Activated CD4-positive, alpha-beta T cell treated with anti-CD3 and anti-CD28 coated beads for 36 hours (primary cell): ENCODE data around the gene C12orf56. TPM values are rescaled to one million over a fixed set of nuclear protein-coding genes. Genes with fewer than 3 reads are reported as not detected.

Experiments used
- ATAC-seq: fragments of 200-7000 bp; cut with Tn5 transposase; one replicate; pipeline ENCODE4 v1.10.0; 2021; ENCODE audit warnings: mild to moderate bottlenecking, moderate library complexity
- CTCF ChIA-PET: fragments of 350-600 bp; sonication (Branson Sonifier 250); formaldehyde crosslinking; loops from one replicate; lab custom pipeline; 2021; ENCODE audit warnings: antibody characterized with exemption; lab: Charles Lee
- POLR2A ChIA-PET: fragments of 350-600 bp; sonication (Branson Sonifier 250); formaldehyde crosslinking; loops from one replicate; lab custom pipeline; 2021; ENCODE audit warnings: antibody characterized with exemption, inconsistent platforms; lab: Charles Lee
- DNase-seq: peaks from one replicate; pipeline ENCODE4 v3.0.0-alpha.2; 2020
- H3K27ac Mint-ChIP-seq: one replicate; pipeline ENCODE4 v1.8.0; 2021; ENCODE audit warnings: mixed read lengths
- H3K27me3 Mint-ChIP-seq: one replicate; pipeline ENCODE4 v1.8.0; 2021; ENCODE audit warnings: mixed read lengths
- H3K36me3 Mint-ChIP-seq: one replicate; pipeline ENCODE4 v1.8.0; 2021; ENCODE audit warnings: low read depth, mixed read lengths
- H3K4me1 Mint-ChIP-seq: one replicate; pipeline ENCODE4 v1.8.0; 2021; ENCODE audit warnings: mixed read lengths
- H3K4me3 Mint-ChIP-seq: one replicate; pipeline ENCODE4 v1.8.0; 2021; ENCODE audit warnings: mild to moderate bottlenecking, moderate library complexity, mixed read lengths
- H3K9me3 Mint-ChIP-seq: one replicate; pipeline ENCODE4 v1.8.0; 2021; ENCODE audit warnings: low read depth, mixed read lengths
- intact Hi-C, 2 experiments: fragments of 100-400 bp; cut with DNase I in 1 of 2; cut with micrococcal nuclease in 1 of 2; formaldehyde crosslinking; loops; one replicate each; pipeline versions ENCODE4 v1.14.2 to v1.15.1; 2022 to 2024; cut with DNase I, micrococcal nuclease
- total RNA-seq, 2 experiments: library from RNA; stranded (reverse); gene quantifications; one replicate each; pipeline ENCODE4 v1.2.3, GENCODE V29; 2021

The C12orf56 gene
- total RNA-seq: not detected

- Mint-ChIP-seq H3K4me3 (peak within 1 kb of the TSS; percentile 66), H3K27ac (no peak within 1 kb of the TSS), H3K4me1 (peaks cover 21% of the 10 kb centered on the region), H3K9me3 (no peaks in the 10 kb centered on the region), H3K27me3 (peaks cover 5% of the 10 kb centered on the region), H3K36me3 (no peaks in the 10 kb centered on the region)
- ATAC-seq (peak; percentile 10), DNase-seq (peak; percentile 41)
- POLR2A ChIA-PET: interaction anchor here (0.6 kb wide), 1 partner anchor 275 kb away, joined by 3 read pairs; no protein-coding TSS in a partner anchor
- intact Hi-C loops: loop anchor here in 1 of 2 experiments (5.0 kb wide), 1 partner anchor 207 kb away; no protein-coding TSS in a partner anchor
- CTCF ChIA-PET: interaction anchor here (0.6 kb wide), 1 partner anchor 118 kb away, joined by 3 read pairs; no protein-coding TSS in a partner anchor
Measured at GRCh38 chr12:64390275-64390851, at the start of gene C12orf56. Gene C12orf56 (minus strand): TSS chr12:64390758. CDS start chr12:64390565, 193 bp downstream.

- POLR2A ChIA-PET: no interaction called here
- CTCF ChIA-PET: interaction anchor here (1.0 kb wide), 1 partner anchor 10 kb away, joined by 3 read pairs; no protein-coding TSS in a partner anchor
- H3K27me3 Mint-ChIP-seq: no peaks in the 10 kb centered on the region
- H3K4me3 Mint-ChIP-seq: no peak overlapping the region
- no peak for DNase-seq
- ATAC-seq: no peak
- peaks cover 61% of the 10 kb centered on the region for H3K36me3 Mint-ChIP-seq
- H3K9me3 Mint-ChIP-seq: no peaks in the 10 kb centered on the region
- intact Hi-C loops: no loop called here
- H3K27ac Mint-ChIP-seq: no peak overlapping the region
- peaks cover 8% of the 10 kb centered on the region for H3K4me1 Mint-ChIP-seq
Measured at GRCh38 chr12:64440100-64440499, 49.5 kb upstream of the C12orf56 start.

GRCh38 chr12:64433915-64434314, 43.4 kb upstream of the C12orf56 start:
- ATAC-seq (no peak), DNase-seq (no peak)
- no peak overlapping the region for H3K27ac Mint-ChIP-seq
- ChIA-PET POLR2A (no interaction called here), CTCF (no interaction called here)
- intact Hi-C loops: no loop called here
- no peak overlapping the region for H3K4me3 Mint-ChIP-seq
- H3K27me3 Mint-ChIP-seq: no peaks in the 10 kb centered on the region
- no peaks in the 10 kb centered on the region for H3K4me1 Mint-ChIP-seq
- peaks cover 72% of the 10 kb centered on the region for H3K36me3 Mint-ChIP-seq
- H3K9me3 Mint-ChIP-seq: no peaks in the 10 kb centered on the region

GRCh38 chr12:64431791-64432190, 41.2 kb upstream of the C12orf56 start:
- H3K9me3 Mint-ChIP-seq: no peaks in the 10 kb centered on the region
- H3K27me3 Mint-ChIP-seq: no peaks in the 10 kb centered on the region
- ChIA-PET POLR2A (no interaction called here), CTCF (interaction anchor here (0.7 to 1.3 kb wide), 3 partner anchors 16 to 249 kb away, joined by 3 to 4 read pairs (median 3); no protein-coding TSS in a partner anchor)
- no peaks in the 10 kb centered on the region for H3K4me1 Mint-ChIP-seq
- intact Hi-C loops: no loop called here
- H3K27ac Mint-ChIP-seq: no peak overlapping the region
- H3K36me3 Mint-ChIP-seq: peaks cover 73% of the 10 kb centered on the region
- DNase-seq (no peak), ATAC-seq (no peak)
- no peak overlapping the region for H3K4me3 Mint-ChIP-seq

GRCh38 chr12:64430886-64431285, 40.3 kb upstream of the C12orf56 start:
- Mint-ChIP-seq H3K9me3 (no peaks in the 10 kb centered on the region), H3K4me3 (no peak overlapping the region), H3K27me3 (no peaks in the 10 kb centered on the region), H3K4me1 (no peaks in the 10 kb centered on the region), H3K36me3 (peaks cover 77% of the 10 kb centered on the region), H3K27ac (no peak overlapping the region)
- CTCF ChIA-PET: interaction anchor here (0.8 to 1.3 kb wide), 3 partner anchors 17 to 250 kb away, joined by 3 read pairs; no protein-coding TSS in a partner anchor
- POLR2A ChIA-PET: no interaction called here
- intact Hi-C loops: no loop called here
- DNase-seq (no peak), ATAC-seq (no peak)

- Mint-ChIP-seq H3K9me3 (no peaks in the 10 kb centered on the region), H3K27ac (no peak overlapping the region), H3K27me3 (no peaks in the 10 kb centered on the region), H3K4me1 (no peaks in the 10 kb centered on the region), H3K4me3 (no peak overlapping the region), H3K36me3 (peaks cover 80% of the 10 kb centered on the region)
- ATAC-seq (no peak), DNase-seq (no peak)
- ChIA-PET POLR2A (no interaction called here), CTCF (interaction anchor here (0.7 kb wide), 1 partner anchor 10 kb away, joined by 3 read pairs; no protein-coding TSS in a partner anchor)
- intact Hi-C loops: no loop called here
Measured at GRCh38 chr12:64428956-64429355, 38.4 kb upstream of the C12orf56 start.

- ATAC-seq: no peak
- ChIA-PET POLR2A (no interaction called here), CTCF (interaction anchor here (0.7 to 1.0 kb wide), 2 partner anchors 14 to 26 kb away, joined by 3 to 4 read pairs; no protein-coding TSS in a partner anchor)
- no peak for DNase-seq
- Mint-ChIP-seq H3K36me3 (peaks cover 83% of the 10 kb centered on the region), H3K4me1 (no peaks in the 10 kb centered on the region), H3K9me3 (no peaks in the 10 kb centered on the region), H3K27me3 (no peaks in the 10 kb centered on the region), H3K4me3 (no peak overlapping the region), H3K27ac (no peak overlapping the region)
- intact Hi-C loops: no loop called here
Measured at GRCh38 chr12:64427988-64428387, 37.4 kb upstream of the C12orf56 start.

- CTCF ChIA-PET: no interaction called here
- Mint-ChIP-seq H3K27ac (no peak overlapping the region), H3K4me3 (no peak overlapping the region), H3K27me3 (no peaks in the 10 kb centered on the region), H3K9me3 (no peaks in the 10 kb centered on the region), H3K36me3 (peaks cover 71% of the 10 kb centered on the region), H3K4me1 (peaks cover 11% of the 10 kb centered on the region)
- ATAC-seq: no peak
- intact Hi-C loops: no loop called here
- no peak for DNase-seq
- POLR2A ChIA-PET: no interaction called here
Measured at GRCh38 chr12:64419696-64420095, 29.1 kb upstream of the C12orf56 start.

- H3K9me3 Mint-ChIP-seq: no peaks in the 10 kb centered on the region
- no peak overlapping the region for H3K4me3 Mint-ChIP-seq
- no peak overlapping the region for H3K27ac Mint-ChIP-seq
- no peak for ATAC-seq
- intact Hi-C loops: no loop called here
- POLR2A ChIA-PET: no interaction called here
- CTCF ChIA-PET: interaction anchor here (1.3 kb wide), 2 partner anchors 19 to 31 kb away, joined by 3 to 4 read pairs; no protein-coding TSS in a partner anchor
- H3K27me3 Mint-ChIP-seq: no peaks in the 10 kb centered on the region
- no peak for DNase-seq
- H3K36me3 Mint-ChIP-seq: peaks cover 62% of the 10 kb centered on the region
- H3K4me1 Mint-ChIP-seq: peaks cover 11% of the 10 kb centered on the region
Measured at GRCh38 chr12:64418209-64418608, 27.7 kb upstream of the C12orf56 start.

GRCh38 chr12:64413884-64414283, 23.3 kb upstream of the C12orf56 start:
- intact Hi-C loops: no loop called here
- Mint-ChIP-seq H3K27ac (no peak overlapping the region), H3K4me1 (peaks cover 11% of the 10 kb centered on the region), H3K9me3 (no peaks in the 10 kb centered on the region), H3K4me3 (no peak overlapping the region), H3K36me3 (peaks cover 66% of the 10 kb centered on the region), H3K27me3 (no peaks in the 10 kb centered on the region)
- ATAC-seq (no peak), DNase-seq (no peak)
- CTCF ChIA-PET: no interaction called here
- POLR2A ChIA-PET: no interaction called here

- H3K4me1 Mint-ChIP-seq: peaks cover 11% of the 10 kb centered on the region
- ChIA-PET CTCF (interaction anchor here (1.0 to 1.2 kb wide), 2 partner anchors 9 to 33 kb away, joined by 3 to 4 read pairs; no protein-coding TSS in a partner anchor), POLR2A (no interaction called here)
- no peak overlapping the region for H3K4me3 Mint-ChIP-seq
- H3K9me3 Mint-ChIP-seq: no peaks in the 10 kb centered on the region
- intact Hi-C loops: no loop called here
- DNase-seq (no peak), ATAC-seq (no peak)
- H3K36me3 Mint-ChIP-seq: peaks cover 60% of the 10 kb centered on the region
- no peak overlapping the region for H3K27ac Mint-ChIP-seq
- H3K27me3 Mint-ChIP-seq: no peaks in the 10 kb centered on the region
Measured at GRCh38 chr12:64412459-64412858, 21.9 kb upstream of the C12orf56 start.

GRCh38 chr12:64411427-64411826, 20.9 kb upstream of the C12orf56 start:
- H3K27ac Mint-ChIP-seq: no peak overlapping the region
- ATAC-seq (no peak), DNase-seq (no peak)
- intact Hi-C loops: loop anchor here in 1 of 2 experiments (2.0 kb wide), 1 partner anchor 291 kb away; no protein-coding TSS in a partner anchor
- H3K27me3 Mint-ChIP-seq: no peaks in the 10 kb centered on the region
- H3K36me3 Mint-ChIP-seq: peaks cover 58% of the 10 kb centered on the region
- H3K4me1 Mint-ChIP-seq: peaks cover 15% of the 10 kb centered on the region
- H3K9me3 Mint-ChIP-seq: no peaks in the 10 kb centered on the region
- CTCF ChIA-PET: interaction anchor here (0.7 to 1.5 kb wide), 4 partner anchors 10 to 291 kb away, joined by 3 to 4 read pairs (median 4); no protein-coding TSS in a partner anchor
- POLR2A ChIA-PET: no interaction called here
- no peak overlapping the region for H3K4me3 Mint-ChIP-seq
